ENCODE data around the gene SIRT2. TPM values are rescaled to one million over a fixed set of nuclear protein-coding genes. Genes with fewer than 3 reads are reported as not detected.

SIRT2 gene
- total and polyA plus RNA-seq, 5 donors, result 57.6 to 96.5 (median 62.4) TPM

- Histone ChIP-seq H3K4me3 (ENCODE audit: low read length) (peak within 1 kb of the TSS; percentile 68), H3K27me3 (ENCODE audit: control insufficient read depth, insufficient read depth) (no peaks in the 10 kb centered on the region), H3K9me3 (ENCODE audit: control insufficient read depth, low read length) (no peaks in the 10 kb centered on the region), H3K27ac (ENCODE audit: low read length) (peak within 1 kb of the TSS; percentile 99), H3K4me1 (ENCODE audit: control insufficient read depth, insufficient read depth, low read length) (peaks cover 8% of the 10 kb centered on the region)
- WGBS, result under 1% methylated on average over 50 of the region's 50 CpGs
- ATAC-seq (peak; percentile 82 to 85), DNase-seq (peak; percentile 99 to 100 (median 100))
- intact Hi-C loops (cut with DNase I), result loop anchor here in 2 of 4 donors (2.0 to 5.0 kb wide), 2 partner anchors 17 to 82 kb away; partner anchors contain the start of genes MRPS12 (in 1 of the 2) and SARS2 (in 1 of the 2)
These were observed 49.5 kb downstream of the SIRT2 start, which contains the start of gene HNRNPL for GRCh38 chr19:38849860-38850435. Gene HNRNPL (minus strand): TSS chr19:38849986. CDS start chr19:38849966, 20 bp downstream.

DNA sequence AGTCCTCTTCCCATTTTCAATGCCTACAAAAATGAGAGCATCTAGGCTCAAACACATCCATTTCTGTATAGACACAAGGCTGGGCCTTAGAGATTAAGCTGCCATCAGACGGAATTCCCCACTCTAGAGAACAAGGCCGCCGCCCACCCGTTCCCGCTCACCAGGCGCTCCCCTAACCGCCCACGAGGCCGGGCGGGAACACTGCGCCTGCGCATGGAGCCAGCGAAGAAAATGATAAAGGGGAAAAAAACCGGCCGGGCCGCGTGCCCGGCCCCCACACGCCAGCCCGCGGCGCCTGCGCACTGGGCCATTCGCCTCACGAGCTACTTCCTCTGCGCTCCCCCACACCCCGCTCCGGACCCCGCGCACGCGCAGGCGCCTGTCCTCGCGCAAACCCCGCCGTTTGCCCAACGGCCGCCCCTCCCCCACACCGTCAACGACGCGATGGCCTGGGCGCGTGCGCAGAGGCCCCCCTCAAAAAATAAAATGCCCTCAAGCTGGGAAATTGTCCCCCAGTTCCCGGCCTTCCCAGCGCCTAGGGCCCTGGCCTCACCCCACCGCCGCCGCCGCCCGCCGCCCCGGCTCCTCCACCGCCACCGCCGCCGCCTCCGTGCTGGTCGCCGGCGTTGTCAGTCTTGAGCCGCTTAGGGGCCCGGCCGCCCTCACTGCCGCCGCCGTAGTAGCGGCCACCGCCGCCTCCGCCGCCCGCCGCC, 50.1 kb downstream of the SIRT2 start:
- Histone ChIP-seq H3K27ac (ENCODE audit: low read length) (peak overlapping the region; percentile 99), H3K27me3 (ENCODE audit: control insufficient read depth, insufficient read depth) (no peaks in the 10 kb centered on the region), H3K9me3 (ENCODE audit: control insufficient read depth, low read length) (no peaks in the 10 kb centered on the region), H3K4me3 (ENCODE audit: low read length) (peak overlapping the region; percentile 68), H3K4me1 (ENCODE audit: control insufficient read depth, insufficient read depth, low read length) (peaks cover 8% of the 10 kb centered on the region)
- DNase-seq (peak; percentile 98 to 99 (median 99)), ATAC-seq (peak; percentile 55 to 62)
- WGBS, result under 1% methylated on average over 76 of the region's 76 CpGs
- intact Hi-C loops (cut with DNase I), result loop anchor here in 1 of 4 donors (2.0 kb wide), 1 partner anchor 17 kb away; no protein-coding TSS in a partner anchor

DNA sequence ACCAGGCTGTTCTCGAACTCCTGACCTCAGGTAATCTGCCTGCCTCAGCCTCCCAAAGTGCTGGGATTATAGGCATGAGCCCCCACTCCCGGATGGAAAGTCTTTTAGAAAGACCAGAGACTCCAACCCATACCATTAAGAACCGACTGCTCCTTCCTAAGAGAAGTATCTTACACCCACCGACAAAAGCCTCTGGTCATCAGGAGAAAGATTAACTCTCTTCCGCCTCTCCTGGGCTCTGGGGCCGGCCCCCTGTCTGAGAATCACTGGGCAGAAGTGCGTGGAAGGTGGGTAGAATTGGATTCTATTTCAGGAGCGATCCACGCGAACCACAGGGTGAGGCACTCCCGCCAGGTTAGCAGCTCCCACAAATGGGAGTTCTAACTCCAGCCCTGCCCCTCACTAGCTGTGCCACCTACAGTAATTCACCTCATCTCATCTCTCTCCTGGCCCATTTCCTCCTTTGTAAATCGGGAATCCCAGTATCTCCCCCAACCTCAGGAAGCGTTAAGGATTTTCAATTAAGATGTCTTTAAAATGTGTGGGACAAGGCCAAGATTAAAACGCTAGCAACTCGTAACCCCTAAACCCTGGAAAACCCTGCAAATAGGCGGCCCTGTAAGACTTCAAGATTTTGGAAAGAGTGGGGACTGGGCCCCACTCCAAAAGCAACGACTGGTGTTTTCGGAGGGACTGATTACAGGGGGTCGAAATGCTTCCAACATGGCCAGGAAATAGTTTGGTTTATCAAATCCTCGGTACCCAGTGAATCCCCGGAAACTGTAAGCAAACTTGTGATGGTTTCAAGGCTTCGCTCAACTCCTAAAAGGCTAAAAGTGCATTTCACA, 50.9 kb downstream of the SIRT2 start:
- intact Hi-C loops (cut with DNase I), result loop anchor here in 1 of 4 donors (2.0 kb wide), 1 partner anchor 16 kb away; no protein-coding TSS in a partner anchor
- peaks cover 8% of the 10 kb centered on the region for H3K4me1 ChIP-seq (ENCODE audit: control insufficient read depth, insufficient read depth, low read length)
- ATAC-seq, result no peak

GRCh38 chr19:38846097-38846496, 53.3 kb downstream of the SIRT2 start:
- H3K27me3 ChIP-seq (ENCODE audit: control insufficient read depth, insufficient read depth), result no peaks in the 10 kb centered on the region
- no peaks in the 10 kb centered on the region for H3K9me3 ChIP-seq (ENCODE audit: control insufficient read depth, low read length)
- no peak overlapping the region for H3K4me3 ChIP-seq (ENCODE audit: low read length)
- ATAC-seq (no peak), DNase-seq (peak in 1 of 3 donors; percentile 2)
- intact Hi-C loops (cut with DNase I), result no loop called here
- H3K27ac ChIP-seq (ENCODE audit: low read length), result no peak overlapping the region
- H3K4me1 ChIP-seq (ENCODE audit: control insufficient read depth, insufficient read depth, low read length), result peaks cover 5% of the 10 kb centered on the region
- 76% methylated on average over 2 of the region's 2 CpGs for WGBS

More for the DNA sequence above, 50.9 kb downstream of the SIRT2 start:
- WGBS, result 13% methylated on average over 22 of the region's 22 CpGs
- H3K9me3 ChIP-seq (ENCODE audit: control insufficient read depth, low read length), result no peaks in the 10 kb centered on the region
- peak in 1 of 3 donors; percentile 30 for DNase-seq
- no peaks in the 10 kb centered on the region for H3K27me3 ChIP-seq (ENCODE audit: control insufficient read depth, insufficient read depth)
- H3K27ac ChIP-seq (ENCODE audit: low read length), result peak overlapping the region; percentile 45
- peak overlapping the region; percentile 68 for H3K4me3 ChIP-seq (ENCODE audit: low read length)

DNA sequence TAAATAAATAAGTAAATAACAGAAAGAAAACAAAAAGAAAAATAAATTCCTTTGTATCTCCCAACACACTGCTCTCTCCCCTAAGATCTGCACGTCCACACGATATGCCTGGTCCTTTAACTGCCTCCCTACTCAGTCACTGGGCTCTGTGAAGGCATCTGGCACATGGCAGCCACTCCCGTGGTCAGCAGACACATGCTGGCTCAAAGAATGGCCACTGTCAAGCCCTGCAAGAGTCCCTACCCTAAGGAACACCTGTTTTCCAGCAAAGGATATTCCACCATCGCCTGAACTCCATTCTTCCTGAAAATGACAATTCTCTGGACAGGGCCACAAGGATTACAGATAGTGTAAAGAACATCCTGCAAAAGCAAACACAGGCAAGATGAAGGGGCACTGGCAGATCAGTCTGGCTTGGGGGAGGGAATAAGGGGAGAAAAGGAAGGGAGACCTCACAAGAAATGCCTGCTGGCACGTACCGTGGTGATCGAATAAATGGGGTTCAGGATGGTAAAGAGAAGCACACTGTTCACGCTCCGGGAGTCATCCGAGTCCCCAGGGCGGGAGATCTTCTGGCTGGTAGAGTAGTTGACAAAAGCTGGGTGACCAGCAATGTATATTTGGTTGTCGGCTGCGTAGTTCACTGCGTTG, 53.9 kb downstream of the SIRT2 start:
- intact Hi-C loops (cut with DNase I), result no loop called here
- DNase-seq (peak in 1 of 3 donors; percentile 35), ATAC-seq (no peak)
- WGBS, result 87% methylated on average over 14 of the region's 14 CpGs
- Histone ChIP-seq H3K4me1 (ENCODE audit: control insufficient read depth, insufficient read depth, low read length) (peaks cover 5% of the 10 kb centered on the region), H3K4me3 (ENCODE audit: low read length) (no peak overlapping the region), H3K27ac (ENCODE audit: low read length) (no peak overlapping the region), H3K27me3 (ENCODE audit: control insufficient read depth, insufficient read depth) (no peaks in the 10 kb centered on the region), H3K9me3 (ENCODE audit: control insufficient read depth, low read length) (no peaks in the 10 kb centered on the region)

- Histone ChIP-seq H3K27ac (ENCODE audit: low read length) (peak overlapping the region; percentile 8), H3K4me3 (ENCODE audit: low read length) (no peak overlapping the region), H3K9me3 (ENCODE audit: control insufficient read depth, low read length) (no peaks in the 10 kb centered on the region), H3K4me1 (ENCODE audit: control insufficient read depth, insufficient read depth, low read length) (peaks cover 5% of the 10 kb centered on the region), H3K27me3 (ENCODE audit: control insufficient read depth, insufficient read depth) (no peaks in the 10 kb centered on the region)
- DNase-seq, result peak in 1 of 3 donors; percentile 7
- ATAC-seq, result no peak
- intact Hi-C loops (cut with DNase I), result no loop called here
- 88% methylated on average over 11 of the region's 11 CpGs for WGBS
These were observed 55.2 kb downstream of the SIRT2 start for GRCh38 chr19:38844093-38844686.

DNA sequence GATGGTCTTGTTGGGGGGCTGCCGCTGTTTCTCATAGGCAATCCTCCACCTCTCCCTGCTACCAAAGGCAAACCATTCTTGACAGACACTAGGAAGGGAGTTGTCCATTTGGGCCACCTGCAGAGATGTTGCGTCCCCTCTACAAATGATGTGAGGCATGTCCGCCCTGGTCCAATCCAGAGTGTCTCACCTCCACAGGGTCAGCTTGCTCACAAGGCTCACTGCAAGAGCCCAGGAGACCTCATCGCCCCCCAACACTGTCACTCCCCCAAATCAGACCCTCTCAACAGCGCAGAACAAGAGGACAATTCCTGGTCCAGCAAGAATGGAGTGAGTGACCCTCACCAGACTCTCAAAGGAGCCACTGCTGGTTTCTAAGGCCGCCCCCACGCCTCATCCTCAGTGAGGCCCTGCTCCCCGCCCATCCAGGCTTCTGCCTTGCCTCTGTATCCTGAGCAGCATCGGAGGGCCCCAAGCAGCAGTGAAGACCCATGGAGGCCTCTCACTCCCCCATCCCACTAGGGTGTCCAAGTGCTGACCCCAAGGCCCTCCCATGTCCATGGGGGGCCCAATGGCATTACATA, 56.2 kb downstream of the SIRT2 start:
- Histone ChIP-seq H3K4me1 (ENCODE audit: control insufficient read depth, insufficient read depth, low read length) (peaks cover 5% of the 10 kb centered on the region), H3K4me3 (ENCODE audit: low read length) (no peak overlapping the region), H3K27me3 (ENCODE audit: control insufficient read depth, insufficient read depth) (no peaks in the 10 kb centered on the region), H3K9me3 (ENCODE audit: control insufficient read depth, low read length) (no peaks in the 10 kb centered on the region), H3K27ac (ENCODE audit: low read length) (no peak overlapping the region)
- intact Hi-C loops (cut with DNase I), result no loop called here
- no peak for ATAC-seq
- peak in 1 of 3 donors; percentile 21 for DNase-seq
- 95% methylated on average over 9 of the region's 9 CpGs for WGBS

DNA sequence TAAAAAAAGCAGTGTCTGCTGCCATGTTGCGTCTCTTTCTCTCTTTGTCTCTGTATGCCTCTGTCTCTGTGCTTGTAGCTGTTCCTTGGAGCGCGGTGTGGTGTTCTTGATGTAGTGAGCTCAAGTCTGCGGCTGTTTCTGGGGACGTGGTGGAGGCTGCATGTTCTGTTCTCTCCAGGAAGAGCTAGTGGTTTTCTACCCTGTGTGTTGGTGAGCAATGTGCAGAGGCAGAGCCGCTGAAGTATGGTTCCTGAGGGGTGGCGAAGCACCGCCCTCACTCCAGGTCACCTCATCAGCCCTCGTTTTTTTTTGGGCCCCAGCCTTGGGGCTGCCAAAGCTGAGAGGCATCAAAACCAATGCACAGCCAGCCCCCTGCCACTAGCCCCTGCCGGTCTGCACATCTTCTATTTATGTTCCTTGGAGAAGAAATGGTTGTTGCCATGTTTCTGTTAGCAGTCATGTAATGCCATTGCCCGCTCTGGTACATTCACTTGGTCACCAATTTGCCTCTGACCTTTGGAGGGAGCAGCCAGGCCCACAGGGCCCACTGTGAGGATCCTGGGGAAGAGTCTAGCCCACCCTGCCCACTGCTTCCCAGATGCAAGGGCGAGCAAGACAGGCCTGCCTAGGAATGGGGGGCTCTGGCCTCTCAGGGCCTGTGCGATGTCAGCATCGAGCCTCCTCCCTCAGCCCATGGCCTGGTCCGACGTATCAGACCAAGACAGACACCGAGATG, 56.8 kb downstream of the SIRT2 start:
- H3K27ac ChIP-seq (ENCODE audit: low read length), result no peak overlapping the region
- peak in 1 of 3 donors; percentile 31 for DNase-seq
- ATAC-seq, result no peak
- peaks cover 3% of the 10 kb centered on the region for H3K4me1 ChIP-seq (ENCODE audit: control insufficient read depth, insufficient read depth, low read length)
- intact Hi-C loops (cut with DNase I), result no loop called here
- no peak overlapping the region for H3K4me3 ChIP-seq (ENCODE audit: low read length)
- H3K9me3 ChIP-seq (ENCODE audit: control insufficient read depth, low read length), result no peaks in the 10 kb centered on the region
- no peaks in the 10 kb centered on the region for H3K27me3 ChIP-seq (ENCODE audit: control insufficient read depth, insufficient read depth)
- 85% methylated on average over 17 of the region's 17 CpGs for WGBS

GRCh38 chr19:38841787-38842438, 57.5 kb downstream of the SIRT2 start:
- DNase-seq, result peak in 2 of 3 donors; percentile 4 to 43
- intact Hi-C loops (cut with DNase I), result no loop called here

More at GRCh38 chr19:38841787-38842438, 57.5 kb downstream of the SIRT2 start:
- no peaks in the 10 kb centered on the region for H3K27me3 ChIP-seq (ENCODE audit: control insufficient read depth, insufficient read depth)
- H3K4me3 ChIP-seq (ENCODE audit: low read length), result no peak overlapping the region
- no peaks in the 10 kb centered on the region for H3K4me1 ChIP-seq (ENCODE audit: control insufficient read depth, insufficient read depth, low read length)
- 93% methylated on average over 19 of the region's 19 CpGs for WGBS
- H3K9me3 ChIP-seq (ENCODE audit: control insufficient read depth, low read length), result no peaks in the 10 kb centered on the region
- no peak overlapping the region for H3K27ac ChIP-seq (ENCODE audit: low read length)
- no peak for ATAC-seq

Measured in right cardiac atrium (tissue), 5 donors.